NCI-H446 treated with DMSO at 0.1 percent for 48 hours (cell line): ENCODE results near the gene AWAT1.
"Not testable (repeated sequence)": the region's sequence is repeated elsewhere in the genome, so short reads cannot be mapped to it uniquely, and the experiment has no call there.

ENCODE experiments used
- DNase-seq: peaks from one replicate; lab custom pipeline; 2025; lab: John Stamatoyannopoulos, UW

AWAT1 gene

GRCh38 chrX:70234355-70234754, at the start of gene AWAT1:
Gene AWAT1, plus strand, starts transcription at chrX:70234655. Its CDS starts 41 bp downstream, at chrX:70234696.
- no peak for DNase-seq

- no peak for DNase-seq
These were observed 44.2 kb upstream of the AWAT1 start for GRCh38 chrX:70190225-70190624.

DNA sequence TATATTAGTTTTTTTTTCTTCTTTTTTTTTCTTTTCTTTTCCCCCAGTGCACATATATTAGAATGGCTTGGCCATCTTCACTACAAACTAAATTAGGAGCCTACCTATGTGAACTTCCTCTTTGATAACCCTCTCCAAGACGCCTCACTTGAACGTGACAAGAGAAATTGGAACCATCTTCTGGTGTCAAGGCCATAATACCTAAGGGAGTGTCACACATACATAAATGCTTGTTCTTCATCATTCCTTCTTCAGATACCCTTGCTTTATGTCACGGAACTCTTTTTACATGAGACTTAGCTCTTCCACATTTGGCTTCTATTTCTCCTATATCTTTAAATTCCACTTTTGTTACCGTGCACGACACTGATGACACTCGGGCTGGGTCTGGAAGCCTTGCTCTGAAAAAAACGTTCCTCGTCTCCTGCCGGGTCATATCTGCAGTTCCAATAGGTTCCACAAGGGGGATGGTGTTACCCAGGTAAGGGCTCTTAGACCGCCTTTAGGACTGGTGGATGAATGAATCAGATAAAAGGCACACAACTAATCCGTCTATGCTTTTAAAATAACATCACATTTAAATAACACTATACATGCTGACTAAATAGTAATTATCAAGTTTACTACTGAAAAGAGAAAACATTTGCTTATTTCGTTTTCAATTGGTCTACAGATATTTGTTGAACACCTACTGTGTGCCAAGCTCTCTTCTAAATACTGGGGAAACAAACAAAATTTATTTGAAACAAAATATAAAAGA, 37.3 kb upstream of the AWAT1 start:
- DNase-seq = no peak

DNA sequence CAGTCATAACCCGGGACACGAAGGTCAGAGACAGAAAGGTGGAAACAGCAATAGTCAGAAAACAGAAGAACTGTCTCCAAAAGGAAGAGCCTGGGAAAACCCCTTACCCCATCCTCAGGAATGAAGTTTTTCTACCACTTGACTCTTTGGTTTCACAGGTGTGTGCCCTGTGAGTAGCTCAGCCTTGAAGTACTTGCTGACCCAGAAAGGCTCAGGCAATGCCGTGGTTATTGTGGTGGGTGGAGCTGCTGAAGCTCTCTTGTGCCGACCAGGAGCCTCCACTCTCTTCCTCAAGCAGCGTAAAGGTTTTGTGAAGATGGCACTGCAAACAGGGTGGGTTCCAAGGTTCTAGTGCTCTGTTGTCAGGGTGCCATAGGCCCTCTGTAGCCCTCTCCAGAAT, 32.7 kb upstream of the AWAT1 start:
- no peak for DNase-seq

DNA sequence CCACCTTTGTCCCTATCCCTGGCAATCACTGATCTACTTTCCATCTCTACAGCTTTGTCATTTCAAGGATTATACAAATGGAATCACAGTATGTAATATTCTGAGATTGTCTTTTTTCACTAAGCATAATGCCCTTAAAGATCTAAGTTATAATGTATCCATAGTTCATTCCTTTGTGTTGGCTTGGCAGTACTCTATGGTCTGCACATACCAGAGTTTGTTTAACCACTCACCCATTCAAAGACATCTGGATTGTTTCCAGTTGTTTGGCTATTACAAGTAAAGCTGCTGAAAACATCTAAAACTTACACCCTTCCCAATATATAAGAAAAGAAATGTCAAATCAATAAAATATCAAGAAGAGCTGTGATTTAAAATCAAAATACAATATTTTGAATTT, 26.0 kb upstream of the AWAT1 start:
- DNase-seq = no peak

GRCh38 chrX:70209570-70209969, 24.9 kb upstream of the AWAT1 start:
- DNase-seq = not testable (repeated sequence)

DNA sequence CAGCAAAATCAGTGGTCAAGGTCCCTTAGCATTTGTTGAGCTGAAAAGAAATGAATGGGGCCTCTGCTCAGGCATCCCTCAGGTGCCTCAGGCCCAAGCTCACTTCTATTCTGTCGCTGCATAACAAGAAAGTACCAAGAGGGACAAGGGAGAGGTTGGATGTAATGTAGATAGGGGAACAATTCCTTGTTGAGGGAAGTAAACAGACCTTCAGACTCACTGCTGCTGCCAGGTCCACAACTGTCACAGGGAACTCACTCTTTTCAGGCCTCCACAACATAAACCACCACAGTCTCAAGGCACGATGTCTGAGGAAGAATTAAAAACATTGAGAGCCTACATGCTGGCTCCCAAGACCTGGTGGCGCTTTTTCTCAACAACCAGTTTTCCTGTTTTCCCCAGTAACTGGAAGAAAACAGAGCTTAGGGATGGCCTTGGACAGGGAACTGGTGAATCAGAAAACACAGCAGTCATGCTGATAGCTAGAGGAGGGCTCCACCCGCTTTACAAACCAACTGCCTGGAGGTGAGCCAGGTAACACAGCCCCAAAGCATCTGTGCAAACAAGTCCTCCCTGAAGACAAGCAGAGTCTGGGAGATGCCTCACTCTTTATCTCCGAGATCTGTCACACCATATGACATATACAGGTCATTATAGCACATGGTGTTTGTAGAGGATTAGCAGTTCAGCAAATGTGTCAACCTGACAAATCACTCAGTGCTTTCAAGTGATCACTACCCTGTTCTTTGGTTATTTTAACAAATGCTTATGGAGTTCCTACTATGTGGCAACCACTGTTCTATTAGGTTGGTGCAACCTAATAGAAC, 14.3 kb upstream of the AWAT1 start:
- DNase-seq = peak; percentile 4

- DNase-seq = no peak
These were observed 8.4 kb upstream of the AWAT1 start for GRCh38 chrX:70226048-70226447.

DNA sequence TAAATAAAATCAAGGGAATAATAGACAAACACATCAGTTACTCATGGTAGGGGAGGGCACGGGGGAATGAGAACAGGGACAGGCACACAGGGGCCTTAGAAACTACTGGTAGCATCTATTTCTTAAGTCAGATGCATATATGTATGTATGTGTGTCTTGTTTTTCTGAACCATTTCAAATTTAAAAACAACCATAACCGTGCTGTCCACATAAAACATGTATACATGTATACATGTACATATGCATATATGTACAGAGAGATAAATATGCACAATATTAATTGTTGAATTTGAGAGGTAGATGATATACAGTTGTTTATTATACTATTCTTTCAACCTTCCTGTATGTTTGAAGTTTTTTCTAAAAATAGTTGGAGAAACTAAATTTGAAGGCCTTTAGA, 7.8 kb upstream of the AWAT1 start:
- no peak for DNase-seq

GRCh38 chrX:70231666-70232065, 2.8 kb upstream of the AWAT1 start:
- no peak for DNase-seq

GRCh38 chrX:70240751-70241150, 6.3 kb downstream of the AWAT1 start:
- no peak for DNase-seq

DNA sequence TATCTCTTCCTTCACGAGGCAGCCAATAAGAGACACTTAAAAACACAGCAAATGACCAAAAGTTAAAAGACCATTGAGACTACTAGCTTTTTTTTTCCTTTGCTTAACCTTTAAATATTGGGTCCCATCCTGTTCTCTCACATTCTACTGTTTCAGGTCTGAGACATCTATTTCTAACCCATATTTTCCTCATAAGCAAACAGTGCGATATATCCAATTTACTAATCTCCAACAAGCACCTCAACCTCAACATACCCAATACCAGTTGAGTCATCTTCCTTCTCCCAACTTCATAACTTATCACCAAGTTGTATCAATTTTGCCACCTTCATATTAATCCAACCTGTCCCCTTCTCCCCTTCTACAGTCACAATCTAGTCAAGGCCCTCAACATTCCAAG, 7.0 kb downstream of the AWAT1 start:
- no peak for DNase-seq

GRCh38 chrX:70243601-70244000, 9.1 kb downstream of the AWAT1 start:
- not testable (repeated sequence) for DNase-seq

DNA sequence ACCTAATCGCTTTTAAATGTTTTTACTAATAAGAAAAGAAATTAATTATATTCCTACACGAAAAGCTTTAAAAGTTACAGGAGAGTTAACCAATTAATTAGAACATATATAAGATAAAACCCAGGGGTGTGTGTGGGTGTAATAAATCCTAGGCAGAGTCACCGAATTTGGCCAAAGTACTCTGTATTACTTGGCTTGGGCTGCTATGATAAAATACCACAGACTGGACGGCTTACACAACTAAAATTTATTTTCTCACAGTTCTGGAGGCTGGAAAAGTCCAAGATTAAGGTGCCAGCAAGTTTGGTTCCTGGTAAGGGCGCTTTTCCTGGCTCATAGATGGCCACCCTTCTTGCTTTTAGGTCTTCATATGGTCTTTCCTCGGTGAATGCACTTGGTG, 10.4 kb downstream of the AWAT1 start:
- no peak for DNase-seq

- DNase-seq = no peak
These were observed 12.8 kb downstream of the AWAT1 start for GRCh38 chrX:70247252-70247651.

GRCh38 chrX:70252491-70252890, 18.0 kb downstream of the AWAT1 start:
- no peak for DNase-seq

DNA sequence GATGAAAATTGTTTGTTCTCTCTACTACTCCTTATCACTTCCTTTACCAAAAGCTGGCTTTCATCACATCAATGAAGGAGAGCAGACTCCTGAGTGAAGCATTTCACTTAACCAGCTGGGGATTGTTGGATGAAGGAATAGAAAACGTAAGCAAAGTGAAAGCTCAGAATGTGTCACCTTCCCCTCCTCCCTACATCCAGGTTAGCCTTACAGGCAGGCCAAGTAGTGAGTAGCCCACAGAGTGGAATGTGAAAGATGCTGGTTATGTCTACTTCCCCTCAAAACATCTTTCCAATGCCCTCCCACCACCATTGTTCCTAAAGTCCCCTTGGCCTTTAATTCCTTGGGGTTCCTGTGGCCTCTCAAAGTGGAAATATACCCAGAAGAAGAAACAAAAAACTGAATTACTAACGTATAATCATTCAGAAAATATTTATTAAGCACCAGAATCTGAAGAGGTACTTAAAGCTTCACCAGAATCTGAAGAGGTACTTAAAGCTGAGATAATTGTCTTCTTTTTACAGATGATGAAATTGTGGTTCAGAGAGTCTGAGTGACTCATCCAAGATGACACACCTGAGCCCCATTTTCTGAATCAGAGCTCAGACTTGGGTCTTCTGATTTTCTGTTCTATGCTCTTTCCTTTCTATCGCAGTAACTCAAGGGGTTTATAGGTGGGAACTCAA, 19.1 kb downstream of the AWAT1 start:
- no peak for DNase-seq

- no peak for DNase-seq
These were observed 19.6 kb downstream of the AWAT1 start for GRCh38 chrX:70254063-70254400.

GRCh38 chrX:70254909-70255308, 20.5 kb downstream of the AWAT1 start:
- no peak for DNase-seq

DNA sequence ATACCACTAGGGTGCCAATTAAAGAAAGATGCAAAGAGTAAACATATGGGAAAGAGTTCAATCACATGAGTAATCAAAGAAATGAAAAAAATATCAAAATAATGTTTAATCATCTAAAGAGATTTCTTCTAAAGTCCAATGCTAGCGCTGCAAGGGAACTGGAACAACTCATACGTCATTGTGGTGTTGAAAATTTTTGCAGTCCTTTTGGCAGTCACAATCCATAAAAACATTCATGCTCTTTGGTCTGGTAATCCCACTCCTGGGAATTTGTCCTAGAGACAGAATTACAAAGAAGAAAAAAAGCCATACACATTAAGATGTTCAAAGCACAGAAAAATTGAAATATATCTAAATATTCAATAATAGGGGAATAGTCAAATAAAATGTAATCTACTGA, 21.0 kb downstream of the AWAT1 start:
- no peak for DNase-seq

- DNase-seq = no peak
These were observed 23.2 kb downstream of the AWAT1 start for GRCh38 chrX:70257423-70258288.

DNA sequence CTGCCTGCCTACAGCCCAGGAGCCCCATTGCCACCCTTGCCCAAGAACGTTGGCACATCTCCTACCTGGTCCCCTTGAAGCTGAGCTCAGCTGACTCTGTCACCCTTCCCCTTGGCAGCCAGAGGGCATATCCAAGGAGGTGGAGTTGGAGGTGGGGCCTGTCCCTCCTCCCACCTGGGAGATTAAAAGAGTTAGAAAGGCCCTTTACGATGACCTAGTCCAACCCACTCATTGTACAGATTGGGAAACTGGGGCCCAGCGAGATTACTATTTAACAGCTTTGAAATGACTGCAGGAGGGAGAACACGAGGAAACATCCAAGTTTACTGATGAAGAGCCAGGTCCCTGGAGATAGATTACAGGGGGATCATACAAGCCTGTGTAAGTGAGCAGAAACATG, 25.6 kb downstream of the AWAT1 start, which contains the start of gene P2RY4:
P2RY4 (minus strand) TSS at position 101 of the 400 bp plus-strand sequence. CDS start 580 bp downstream, outside the sequence.
- no peak for DNase-seq
